PFSK-1 (cell line): ENCODE results near the gene LCOR.

Experiments
- FOXP2 ChIP-seq: optimal IDR thresholded peaks from 2 replicates; pipeline ENCODE3; 2011; ENCODE audit warnings: borderline replicate concordance, control low read depth, inconsistent platforms; ENCODE audit not compliant: insufficient read depth; ENCODE audit errors: extremely low read length, extremely low read depth
- POLR2AphosphoS5 ChIP-seq: IDR thresholded peaks from 2 replicates; pipeline ENCODE4 v1.6.1; 2012; ENCODE audit warnings: low read depth, mild to moderate bottlenecking, control low read depth, low read length, moderate library complexity
- REST ChIP-seq, 2 experiments: IDR thresholded peaks; 2 replicates each; pipeline versions ENCODE4 v1.6.1 to v1.8.0; 2011 to 2012; ENCODE audit warnings: low read depth in 2 of 2, low read length in 2 of 2, control low read depth in 1 of 2, inconsistent platforms in 1 of 2, mild to moderate bottlenecking in 1 of 2, moderate library complexity in 1 of 2; ENCODE audit not compliant: insufficient read depth in 1 of 2
- SIN3A ChIP-seq: IDR thresholded peaks from 2 replicates; pipeline ENCODE4 v1.6.1; 2012; ENCODE audit warnings: mild to moderate bottlenecking, low read length, moderate library complexity, borderline replicate concordance; ENCODE audit not compliant: insufficient read depth
- TAF1 ChIP-seq: IDR thresholded peaks from 2 replicates; pipeline ENCODE4 v1.6.1; 2012; ENCODE audit warnings: low read length, control low read depth, borderline replicate concordance; ENCODE audit not compliant: insufficient read depth

Gene LCOR

GRCh38 chr10:96955794-96956193 lies 123.7 kb downstream of the LCOR start:
- no peak for TF ChIP-seq POLR2AphosphoS5
- no peak for TF ChIP-seq TAF1
- no peak for TF ChIP-seq FOXP2
- no peak for TF ChIP-seq SIN3A

GRCh38 chr10:96958071-96958470 lies 126.0 kb downstream of the LCOR start:
- TF ChIP-seq POLR2AphosphoS5 (no peak), TAF1 (no peak)

GRCh38 chr10:96959733-96960132 lies 127.6 kb downstream of the LCOR start:
- no peak for TF ChIP-seq POLR2AphosphoS5
- no peak for TF ChIP-seq FOXP2
- TF ChIP-seq SIN3A, result no peak
- no peak for TF ChIP-seq TAF1
- no peak for TF ChIP-seq REST (IDR thresholded peaks at IDR 0.05; ENCODE audit: insufficient read depth in 1 of 2, low read depth in 2 of 2, low read length in 2 of 2)

- no peak for TF ChIP-seq POLR2AphosphoS5
- no peak for TF ChIP-seq REST (IDR thresholded peaks at IDR 0.05; ENCODE audit: insufficient read depth in 1 of 2, low read depth in 2 of 2, low read length in 2 of 2)
- no peak for TF ChIP-seq SIN3A
- TF ChIP-seq TAF1, result no peak
- TF ChIP-seq FOXP2, result no peak
Observed at GRCh38 chr10:96960872-96961271, 128.8 kb downstream of the LCOR start.

GRCh38 chr10:96964131-96964530 lies 132.0 kb downstream of the LCOR start:
- TF ChIP-seq REST (IDR thresholded peaks at IDR 0.05; ENCODE audit: insufficient read depth in 1 of 2, low read depth in 2 of 2, low read length in 2 of 2) (no peak), SIN3A (no peak), TAF1 (no peak), POLR2AphosphoS5 (no peak), FOXP2 (no peak)

GRCh38 chr10:96967847-96968246 lies 135.7 kb downstream of the LCOR start:
- TF ChIP-seq REST (IDR thresholded peaks at IDR 0.05; ENCODE audit: insufficient read depth in 1 of 2, low read depth in 2 of 2, low read length in 2 of 2) (no peak), FOXP2 (no peak), SIN3A (no peak), POLR2AphosphoS5 (no peak), TAF1 (no peak)
